Epithelial cell of esophagus (primary cell): ENCODE results near the gene ICA1L.
"Not testable (repeated sequence)": the region's sequence is repeated elsewhere in the genome, so short reads cannot be mapped to it uniquely, and the experiment has no call there.

ENCODE experiments used
- DNase-seq: peaks from one replicate; pipeline ENCODE4 v3.0.0; 2010; ENCODE audit warnings: low read depth
- H3K4me3 ChIP-seq: 2 replicates; pipeline ENCODE4 v1.5.1; 2011; ENCODE audit warnings: mild to moderate bottlenecking, low read length, control low read depth
- CTCF ChIP-seq: IDR thresholded peaks from 2 replicates; pipeline ENCODE4 v1.5.1; 2011; ENCODE audit warnings: low read depth, mild to moderate bottlenecking, low read length, control low read depth, inconsistent platforms; ENCODE audit not compliant: insufficient read depth; ENCODE audit errors: missing control alignments

Gene ICA1L

GRCh38 chr2:202909394-202910192 is 38.0 kb upstream of the ICA1L start:
- DNase-seq = no peak
- no peak overlapping the region for H3K4me3 ChIP-seq
- no peak for TF ChIP-seq CTCF

GRCh38 chr2:202908186-202908585 is 36.6 kb upstream of the ICA1L start:
- DNase-seq = no peak
- H3K4me3 ChIP-seq = no peak overlapping the region
- TF ChIP-seq CTCF = no peak

GRCh38 chr2:202905507-202905906 is 33.9 kb upstream of the ICA1L start:
- not testable (repeated sequence) for DNase-seq, H3K4me3 ChIP-seq

GRCh38 chr2:202885190-202885589 is 13.6 kb upstream of the ICA1L start:
- DNase-seq = no peak
- TF ChIP-seq CTCF = no peak
- no peak overlapping the region for H3K4me3 ChIP-seq

- no peak overlapping the region for H3K4me3 ChIP-seq
- DNase-seq = no peak
- TF ChIP-seq CTCF = no peak
These were observed 12.6 kb upstream of the ICA1L start for GRCh38 chr2:202883987-202884675.

- TF ChIP-seq CTCF = no peak
- no peak for DNase-seq
- no peak overlapping the region for H3K4me3 ChIP-seq
These were observed 10.0 kb upstream of the ICA1L start for GRCh38 chr2:202881570-202881969.

- no peak for TF ChIP-seq CTCF
- DNase-seq = no peak
- H3K4me3 ChIP-seq = no peak overlapping the region
These were observed 6.1 kb upstream of the ICA1L start for GRCh38 chr2:202877699-202878098.
